B cell (primary cell): ENCODE measurements around the gene RSAD1.

Source experiments
- CTCF ChIP-seq: fragments of 200-600 bp; IDR thresholded peaks from one replicate; pipeline ENCODE4 v1.8.0; 2022; ENCODE audit warnings: antibody characterized with exemption, mild to moderate bottlenecking
- EZH2 ChIP-seq: IDR thresholded peaks from 2 replicates; pipeline ENCODE4 v1.6.1; 2012; ENCODE audit warnings: borderline replicate concordance, low read depth, mild to moderate bottlenecking, moderate library complexity, low read length; ENCODE audit not compliant: insufficient read depth, poor library complexity, severe bottlenecking

GRCh38 chr17:50437409-50437808, 41.3 kb upstream of the RSAD1 start:
- TF ChIP-seq CTCF, result no peak
- TF ChIP-seq EZH2, result no peak
